T-cell (primary cell): ENCODE data around the gene HHAT. TPM values are rescaled to one million over a fixed set of nuclear protein-coding genes. Genes with fewer than 3 reads are reported as not detected.
A peak's percentile ranks its signal among the peaks of the same experiment; 100 is the strongest.
"Not testable (repeated sequence)": the region's sequence is repeated elsewhere in the genome, so short reads cannot be mapped to it uniquely, and the experiment has no call there.

Experiments used
- ATAC-seq, 4 experiments: fragments of 200-7000 bp in 3 of 4; fragments of 150-1000 bp in 1 of 4; cut with Tn5 transposase; replicated peaks in 1 of 4; 1 replicate in 3 of 4; 2 replicates in 1 of 4; pipeline ENCODE4 v1.10.0; 2021; ENCODE audit warnings: moderate library complexity in 3 of 4, mild to moderate bottlenecking in 2 of 4, moderate number of reproducible peaks in 1 of 4
- CTCF ChIA-PET, 2 donors: fragments of 300-600 bp; sonication (Branson Sonifier 250); formaldehyde crosslinking; loops; one replicate each; lab custom pipeline; 2022; ENCODE audit warnings: antibody characterized with exemption in 2 of 2; lab: Charles Lee
- POLR2A ChIA-PET, 2 donors: fragments of 300-600 bp; sonication (Branson Sonifier 250); formaldehyde crosslinking; loops; one replicate each; lab custom pipeline; 2022; ENCODE audit warnings: antibody characterized with exemption in 2 of 2; lab: Charles Lee
- DNase-seq, 35 experiments: peaks; one replicate each; pipeline versions ENCODE4 v3.0.0 to v3.0.0-alpha.2; 2013 to 2023
- H3K27ac ChIP-seq: one replicate; pipeline ENCODE4 v1.5.1; 2013; ENCODE audit warnings: low read length
- H3K27me3 ChIP-seq, 2 experiments: replicated peaks in 1 of 2; 1 replicate in 1 of 2; 2 replicates in 1 of 2; pipeline versions ENCODE4 v1.6.1 to v1.7.0; 2013; ENCODE audit warnings: low read length in 1 of 2, mixed read lengths in 1 of 2; ENCODE audit not compliant: control insufficient read depth in 2 of 2, insufficient read depth in 2 of 2; ENCODE audit errors: extremely low read depth in 1 of 2
- H3K36me3 ChIP-seq, 2 donors: 1 replicate in 1 of 2; 2 replicates in 1 of 2; pipeline versions ENCODE4 v1.6.1 to v1.7.0; 2013; ENCODE audit warnings: low read length in 1 of 2; ENCODE audit not compliant: control insufficient read depth in 2 of 2, insufficient read depth in 1 of 2; ENCODE audit errors: extremely low read depth in 1 of 2
- H3K4me1 ChIP-seq, 2 experiments: 1 replicate in 1 of 2; 2 replicates in 1 of 2; pipeline versions ENCODE4 v1.6.1 to v1.7.0; 2013; ENCODE audit warnings: low read length in 2 of 2, mixed read lengths in 1 of 2; ENCODE audit not compliant: insufficient read depth in 2 of 2, control insufficient read depth in 1 of 2; ENCODE audit errors: extremely low read depth in 1 of 2
- H3K4me3 ChIP-seq, 2 donors: 1 replicate in 1 of 2; 2 replicates in 1 of 2; pipeline versions ENCODE4 v1.5.1 to v1.7.0; 2013; ENCODE audit warnings: mild to moderate bottlenecking in 2 of 2, low read length in 1 of 2, moderate library complexity in 1 of 2; ENCODE audit not compliant: control insufficient read depth in 1 of 2; ENCODE audit errors: extremely low read depth in 1 of 2
- H3K9me3 ChIP-seq: 2 replicates; pipeline ENCODE4 v1.7.0; 2013
- H3K27ac Mint-ChIP-seq, 2 donors: one replicate each; pipeline ENCODE4 v1.8.0; 2020 to 2021; ENCODE audit warnings: mild to moderate bottlenecking in 2 of 2, mixed read lengths in 2 of 2
- H3K27me3 Mint-ChIP-seq, 2 donors: one replicate each; pipeline ENCODE4 v1.8.0; 2021 to 2022; ENCODE audit warnings: mixed read lengths in 2 of 2
- H3K36me3 Mint-ChIP-seq: one replicate; pipeline ENCODE4 v1.8.0; 2021; ENCODE audit warnings: mixed read lengths
- H3K4me1 Mint-ChIP-seq, 3 donors: one replicate each; pipeline ENCODE4 v1.8.0; 2020 to 2022; ENCODE audit warnings: mixed read lengths in 3 of 3, mild to moderate bottlenecking in 1 of 3
- H3K4me3 Mint-ChIP-seq, 3 donors: one replicate each; pipeline ENCODE4 v1.8.0; 2020 to 2022; ENCODE audit warnings: mild to moderate bottlenecking in 3 of 3, mixed read lengths in 3 of 3, moderate library complexity in 3 of 3
- H3K9me3 Mint-ChIP-seq, 3 donors: one replicate each; pipeline ENCODE4 v1.8.0; 2020 to 2022; ENCODE audit warnings: mixed read lengths in 3 of 3
- WGBS: methylation state at CpG from one replicate; pipeline ENCODE4 v1.1.5; 2013; ENCODE audit warnings: missing lambda C conversion rate; ENCODE audit not compliant: insufficient coverage; 5-methylcytosine and 5-hydroxymethylcytosine counted together
- total RNA-seq, 35 experiments: library from RNA in 6 of 35; stranded (reverse) in 6 of 35; fragments of 120-200 nt in 1 of 35; gene quantifications; one replicate each; pipeline versions ENCODE4 v1.2.1 to v1.2.4 and lab custom pipeline; 2013 to 2026

HHAT gene
- total RNA-seq, 5 donors from 2014 or later (not counting 1 experiment from before 2014, with no cell fraction given) = 2.2 to 7.9 (median 4.1) TPM

GRCh38 chr1:210653771-210654170 is 325.1 kb downstream of the HHAT start:
- ATAC-seq = no peak
- no peaks in the 10 kb centered on the region for H3K4me1 ChIP-seq
- Mint-ChIP-seq H3K27ac (no peak overlapping the region), H3K4me3 (no peak overlapping the region), H3K9me3 (peaks cover 0 to 5% (median 5%) of the 10 kb centered on the region in 3 donors), H3K36me3 (peaks cover 6% of the 10 kb centered on the region), H3K4me1 (no peaks in the 10 kb centered on the region), H3K27me3 (no peaks in the 10 kb centered on the region)
- POLR2A ChIA-PET = no interaction called here
- H3K27me3 ChIP-seq = no peaks in the 10 kb centered on the region
- CTCF ChIA-PET = no interaction called here
- peak in 1 of 35 experiments; percentile 13 for DNase-seq
- no peaks in the 10 kb centered on the region for H3K36me3 ChIP-seq
- H3K4me3 ChIP-seq = no peak overlapping the region
- WGBS = 54% methylated on average over 6 of the region's 6 CpGs
- H3K9me3 ChIP-seq = no peaks in the 10 kb centered on the region
- H3K27ac ChIP-seq = no peak overlapping the region

GRCh38 chr1:210654176-210654981 is 325.7 kb downstream of the HHAT start:
- Histone ChIP-seq H3K4me3 (no peak overlapping the region), H3K27ac (no peak overlapping the region), H3K9me3 (no peaks in the 10 kb centered on the region), H3K4me1 (no peaks in the 10 kb centered on the region), H3K36me3 (no peaks in the 10 kb centered on the region), H3K27me3 (no peaks in the 10 kb centered on the region)
- Mint-ChIP-seq H3K4me1 (no peaks in the 10 kb centered on the region), H3K9me3 (peaks cover 0 to 5% (median 5%) of the 10 kb centered on the region in 3 donors), H3K27ac (no peak overlapping the region), H3K4me3 (no peak overlapping the region), H3K36me3 (peaks cover 6% of the 10 kb centered on the region), H3K27me3 (no peaks in the 10 kb centered on the region)
- ChIA-PET CTCF (no interaction called here), POLR2A (no interaction called here)
- ATAC-seq (no peak), DNase-seq (peak in 1 of 35 experiments; percentile 0)
- WGBS = 80% methylated on average over 3 of the region's 7 CpGs

- Mint-ChIP-seq H3K9me3 (peaks cover 0 to 5% (median 5%) of the 10 kb centered on the region in 3 donors), H3K27me3 (no peaks in the 10 kb centered on the region), H3K36me3 (peaks cover 6% of the 10 kb centered on the region), H3K4me1 (no peaks in the 10 kb centered on the region), H3K4me3 (no peak overlapping the region), H3K27ac (no peak overlapping the region)
- Histone ChIP-seq H3K9me3 (no peaks in the 10 kb centered on the region), H3K4me3 (no peak overlapping the region), H3K27ac (no peak overlapping the region), H3K36me3 (no peaks in the 10 kb centered on the region), H3K27me3 (no peaks in the 10 kb centered on the region), H3K4me1 (no peaks in the 10 kb centered on the region)
- WGBS = 75% methylated on average over 4 of the region's 7 CpGs
- DNase-seq (no peak), ATAC-seq (no peak)
- ChIA-PET POLR2A (no interaction called here), CTCF (no interaction called here)
These were observed 326.8 kb downstream of the HHAT start for GRCh38 chr1:210655511-210655910.

- WGBS = 100% methylated on average over 1 of the region's 6 CpGs
- no peak overlapping the region for H3K27ac Mint-ChIP-seq
- POLR2A ChIA-PET = no interaction called here
These were observed 329.1 kb downstream of the HHAT start for GRCh38 chr1:210657806-210658205.

GRCh38 chr1:210661520-210661919 is 332.8 kb downstream of the HHAT start:
- H3K27ac Mint-ChIP-seq, CTCF ChIA-PET, H3K36me3 Mint-ChIP-seq: not testable (repeated sequence)

More at GRCh38 chr1:210657806-210658205, 329.1 kb downstream of the HHAT start:
- H3K27ac ChIP-seq = no peak overlapping the region
- H3K36me3 ChIP-seq = no peaks in the 10 kb centered on the region
- H3K36me3 Mint-ChIP-seq = peaks cover 6% of the 10 kb centered on the region
- ATAC-seq = no peak
- no peaks in the 10 kb centered on the region for H3K27me3 Mint-ChIP-seq
- H3K4me1 Mint-ChIP-seq = no peaks in the 10 kb centered on the region
- CTCF ChIA-PET = no interaction called here
- no peak overlapping the region for H3K4me3 ChIP-seq
- no peak overlapping the region for H3K4me3 Mint-ChIP-seq
- DNase-seq = no peak
- H3K9me3 Mint-ChIP-seq = peaks cover 0 to 5% (median 5%) of the 10 kb centered on the region in 3 donors
- H3K9me3 ChIP-seq = no peaks in the 10 kb centered on the region
- no peaks in the 10 kb centered on the region for H3K4me1 ChIP-seq
- no peaks in the 10 kb centered on the region for H3K27me3 ChIP-seq

GRCh38 chr1:210662291-210663050 is 333.8 kb downstream of the HHAT start:
- no peak overlapping the region for H3K27ac ChIP-seq
- 100% methylated on average over 2 of the region's 4 CpGs for WGBS

More at GRCh38 chr1:210661520-210661919, 332.8 kb downstream of the HHAT start:
- H3K27me3 ChIP-seq, H3K4me3 Mint-ChIP-seq, ATAC-seq, POLR2A ChIA-PET, H3K27ac ChIP-seq, H3K9me3 ChIP-seq, H3K27me3 Mint-ChIP-seq, H3K9me3 Mint-ChIP-seq, H3K36me3 ChIP-seq, H3K4me3 ChIP-seq, DNase-seq, H3K4me1 ChIP-seq: not testable (repeated sequence)
- H3K4me1 Mint-ChIP-seq = peaks cover 5 to 11% (median 7%) of the 10 kb centered on the region in 3 donors
- WGBS = no CpG with 5 or more reads among the region's 4 CpGs

More at GRCh38 chr1:210662291-210663050, 333.8 kb downstream of the HHAT start:
- POLR2A ChIA-PET = no interaction called here
- H3K27me3 ChIP-seq = no peaks in the 10 kb centered on the region
- no peaks in the 10 kb centered on the region for H3K4me1 ChIP-seq
- DNase-seq = no peak
- Mint-ChIP-seq H3K36me3 (peaks cover 6% of the 10 kb centered on the region), H3K27me3 (no peaks in the 10 kb centered on the region), H3K4me1 (peaks cover 5 to 11% (median 7%) of the 10 kb centered on the region in 3 donors), H3K4me3 (no peak overlapping the region), H3K9me3 (peaks cover 0 to 5% (median 0%) of the 10 kb centered on the region in 3 donors), H3K27ac (no peak overlapping the region)
- no peaks in the 10 kb centered on the region for H3K36me3 ChIP-seq
- no peak overlapping the region for H3K4me3 ChIP-seq
- CTCF ChIA-PET = no interaction called here
- no peaks in the 10 kb centered on the region for H3K9me3 ChIP-seq
- no peak for ATAC-seq
